ENCODE data around the gene CHM.
"Not testable (repeated sequence)": the region's sequence is repeated elsewhere in the genome, so short reads cannot be mapped to it uniquely, and the experiment has no call there.

The CHM gene

DNA sequence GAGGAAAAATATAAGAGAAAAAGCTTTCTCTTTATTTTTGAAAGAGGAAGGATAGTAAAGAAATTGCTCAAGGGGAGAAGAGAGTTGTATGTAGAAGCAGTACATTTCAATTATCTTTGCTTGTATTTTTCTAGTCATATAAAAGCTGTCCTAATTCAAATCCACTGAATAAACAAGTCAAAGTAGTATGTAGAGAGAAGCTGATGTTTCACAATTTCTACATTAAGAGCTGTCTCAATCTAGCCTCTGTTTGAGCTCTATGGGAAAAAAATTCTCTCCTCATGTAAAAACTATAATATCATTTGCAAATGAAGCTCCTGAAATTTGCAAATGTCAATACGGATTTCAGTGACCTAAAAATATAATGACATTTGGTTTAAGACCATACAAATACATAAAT is 52.6 kb downstream of the CHM start:
- DNase-seq = no peak

DNA sequence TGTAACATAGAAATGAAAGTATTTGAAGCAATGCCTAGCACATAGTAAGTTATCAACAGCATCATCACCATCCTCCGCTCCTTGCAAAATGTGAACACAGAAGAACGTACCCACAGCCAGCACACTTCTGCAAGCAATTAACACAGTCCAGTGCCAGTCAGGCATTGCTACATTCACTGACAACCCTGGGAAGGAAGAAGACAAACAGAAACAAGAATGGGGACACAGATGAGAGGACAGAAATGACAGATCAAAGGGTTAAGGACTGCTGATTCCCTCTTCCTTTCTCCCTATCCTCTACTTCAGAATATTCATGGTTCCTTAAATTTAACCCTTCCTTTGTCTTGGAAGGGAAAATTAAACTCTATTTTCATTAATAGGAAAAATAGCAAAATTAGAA is 53.1 kb downstream of the CHM start:
- peak in 1 of 3 experiments; percentile 35 for DNase-seq

DNA sequence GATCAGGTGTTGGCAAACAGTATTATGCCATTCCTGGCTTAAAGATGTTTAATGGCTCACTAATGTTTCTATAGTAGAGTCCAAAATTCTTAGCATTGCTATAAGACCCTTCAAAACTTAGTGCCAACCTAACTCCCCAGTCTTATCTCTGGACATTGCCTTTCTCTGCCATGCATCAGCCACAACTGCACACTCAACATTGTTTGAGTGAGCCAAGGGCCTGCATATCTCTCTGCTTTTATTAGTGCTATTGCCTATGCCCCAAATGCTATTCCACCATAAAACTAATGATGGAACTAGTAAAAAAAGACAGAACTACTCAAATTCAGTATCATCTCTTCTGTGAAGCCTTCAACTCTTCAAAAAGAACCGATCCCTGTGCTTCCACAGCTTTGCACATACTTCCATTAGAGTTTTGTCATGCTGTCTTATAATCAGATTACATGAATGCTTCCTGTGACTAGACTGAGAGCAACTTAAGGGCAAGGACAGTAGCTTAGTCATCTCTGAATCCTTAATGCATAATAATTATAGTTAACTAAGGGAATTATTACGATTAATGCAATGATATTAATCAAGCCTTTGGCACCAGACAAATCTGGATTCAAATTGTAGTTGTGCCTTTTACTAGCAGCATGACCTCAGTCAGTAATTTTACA is 53.7 kb downstream of the CHM start:
- DNase-seq = no peak

DNA sequence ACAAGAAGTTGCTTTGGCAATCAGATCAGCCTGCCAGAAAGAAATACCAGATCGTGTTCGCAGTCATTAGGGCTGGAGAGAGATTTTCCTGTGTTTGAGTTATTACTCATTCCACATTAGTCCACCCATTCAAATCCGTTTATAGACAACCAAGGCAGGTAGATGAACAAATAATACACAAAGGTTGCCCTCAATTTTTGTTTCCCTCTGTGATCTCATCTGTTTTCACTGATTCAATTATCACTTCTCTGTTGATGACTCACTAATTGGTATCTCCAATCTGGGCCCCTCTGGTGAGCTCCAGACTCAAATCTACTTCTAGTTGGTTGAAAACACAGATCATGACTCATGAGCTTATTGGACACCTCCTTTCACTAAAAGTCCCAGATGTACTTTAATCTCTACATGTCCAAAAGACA is 54.5 kb downstream of the CHM start:
- peak in 2 of 3 experiments; percentile 40 to 64 for DNase-seq

DNA sequence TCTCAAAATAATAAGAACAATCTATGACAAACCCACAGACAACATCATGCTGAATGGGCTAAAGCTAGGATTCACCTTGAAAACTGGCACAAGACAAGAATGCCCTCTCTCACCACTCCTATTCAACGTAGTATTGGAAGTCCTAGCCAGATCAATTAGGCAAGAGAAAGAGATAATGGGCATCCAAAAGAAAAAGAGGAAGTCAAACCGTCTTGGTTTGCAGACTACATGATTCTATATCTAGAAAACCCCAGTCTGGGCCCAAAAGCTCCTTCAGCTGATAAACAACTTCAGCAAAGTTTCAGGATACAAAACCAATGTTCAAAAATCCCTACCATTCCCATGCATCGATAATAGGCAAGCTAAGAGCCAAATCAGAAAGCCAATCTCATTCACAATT is 59.0 kb downstream of the CHM start:
- DNase-seq = no peak

DNA sequence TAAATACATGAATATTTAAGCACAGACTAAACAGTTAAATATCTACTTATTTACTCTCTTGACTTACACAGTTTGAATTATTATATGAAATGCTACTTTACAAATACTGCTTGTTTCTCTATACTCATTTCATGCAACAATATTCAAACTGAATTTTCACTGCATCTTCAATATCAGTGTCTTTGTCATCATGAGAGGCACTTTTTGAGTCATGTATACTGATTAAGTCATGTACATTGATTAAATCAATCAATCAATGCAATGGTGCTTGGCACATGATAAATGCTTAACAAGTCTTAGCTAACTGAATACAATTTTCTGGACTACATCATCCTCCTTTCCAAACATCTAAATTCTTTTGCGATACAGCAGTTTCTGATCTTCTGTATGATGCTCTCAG is 67.1 kb downstream of the CHM start:
- DNase-seq = no peak

DNA sequence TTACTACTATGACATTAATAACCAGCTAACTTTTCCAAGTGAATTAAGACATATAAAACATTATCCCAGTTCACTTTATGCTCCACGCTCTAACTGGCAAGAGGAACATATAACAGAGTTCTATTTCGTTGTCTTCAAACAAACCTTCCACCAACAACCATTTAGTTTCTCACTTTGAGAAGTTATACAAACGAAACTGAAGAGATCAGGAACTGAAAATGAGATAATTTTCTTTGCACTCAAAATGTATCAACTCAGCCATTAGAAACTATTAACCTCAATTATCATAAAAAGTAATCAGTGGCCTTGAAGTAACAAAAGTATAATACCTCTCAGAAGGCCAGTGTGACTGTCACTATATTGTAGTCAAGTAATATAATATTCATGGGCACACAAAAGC is 70.1 kb downstream of the CHM start:
- DNase-seq = no peak

DNA sequence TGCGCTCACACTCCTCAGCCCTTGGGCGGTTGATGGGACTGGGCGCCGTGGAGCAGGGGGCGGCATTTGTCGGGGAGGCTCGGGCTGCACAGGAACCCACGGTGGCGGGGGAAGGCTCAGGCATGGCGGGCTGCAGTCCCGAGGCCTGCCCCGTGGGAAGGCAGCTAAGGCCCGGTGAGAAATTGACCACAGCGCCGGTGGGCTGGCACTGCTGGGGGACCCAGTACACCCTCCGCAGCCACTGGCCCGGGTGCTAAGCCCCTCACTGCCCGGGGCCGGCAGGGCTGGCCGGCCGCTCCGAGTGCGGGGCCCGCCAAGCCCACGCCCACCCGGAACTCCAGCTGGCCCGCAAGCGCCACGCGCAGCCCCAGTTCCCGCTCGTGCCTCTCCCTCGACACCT is 75.0 kb downstream of the CHM start:
- not testable (repeated sequence) for DNase-seq

DNA sequence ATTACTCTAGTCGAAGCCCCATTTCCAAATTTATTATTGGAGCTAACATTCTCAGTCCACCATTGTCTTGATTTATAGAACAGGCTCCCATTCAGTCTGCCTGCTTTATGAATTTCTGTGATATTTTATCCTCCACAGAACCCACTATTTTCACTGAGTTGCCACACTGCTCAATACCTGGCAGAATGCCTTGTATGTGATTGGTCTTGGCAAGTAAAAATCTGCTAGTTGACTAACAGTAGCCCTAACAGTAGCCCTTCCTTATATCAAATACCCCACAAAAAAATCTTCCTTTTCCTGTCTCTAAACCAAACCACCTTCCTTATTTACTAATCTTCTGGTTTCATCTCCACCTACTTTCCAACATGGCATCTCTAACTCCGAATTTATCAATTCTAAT is 82.6 kb downstream of the CHM start:
- DNase-seq = no peak

DNA sequence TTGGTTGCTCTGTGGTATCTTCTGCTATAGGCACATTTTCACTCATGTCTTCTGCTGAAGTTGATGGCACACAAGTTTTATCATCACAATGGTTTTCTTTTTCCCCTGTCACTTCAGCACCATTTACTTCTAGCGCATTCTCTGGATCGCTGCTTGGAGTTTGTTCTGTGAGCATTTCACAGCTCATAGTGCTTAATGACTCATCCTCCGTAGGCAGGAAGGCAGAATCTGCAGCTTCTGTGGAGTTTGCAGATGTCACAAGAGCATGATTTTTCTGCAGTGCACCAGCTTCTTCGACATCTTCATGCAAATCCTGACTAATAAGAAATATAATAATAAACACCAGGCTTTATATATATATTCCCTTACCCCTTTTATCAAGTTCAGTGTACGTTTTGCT is 83.6 kb downstream of the CHM start:
- no peak for DNase-seq

DNA sequence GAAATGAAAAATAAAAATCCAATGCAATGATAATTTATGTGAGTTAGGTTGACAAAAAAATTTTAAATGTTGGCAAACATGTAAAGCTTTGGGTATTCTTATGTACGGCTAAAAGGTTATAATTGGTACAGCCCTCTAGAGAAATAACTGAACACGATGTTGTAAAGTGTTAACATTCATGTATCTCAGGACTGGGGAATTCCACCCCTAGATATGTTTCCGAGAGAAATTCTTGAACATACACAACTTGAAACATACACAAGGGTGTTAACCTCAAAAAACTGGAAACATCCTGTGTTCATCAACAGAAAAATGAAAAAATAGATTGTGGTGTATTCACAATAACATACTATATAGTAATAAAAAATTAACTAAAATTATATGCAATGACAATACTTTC is 91.8 kb downstream of the CHM start:
- DNase-seq = no peak

DNA sequence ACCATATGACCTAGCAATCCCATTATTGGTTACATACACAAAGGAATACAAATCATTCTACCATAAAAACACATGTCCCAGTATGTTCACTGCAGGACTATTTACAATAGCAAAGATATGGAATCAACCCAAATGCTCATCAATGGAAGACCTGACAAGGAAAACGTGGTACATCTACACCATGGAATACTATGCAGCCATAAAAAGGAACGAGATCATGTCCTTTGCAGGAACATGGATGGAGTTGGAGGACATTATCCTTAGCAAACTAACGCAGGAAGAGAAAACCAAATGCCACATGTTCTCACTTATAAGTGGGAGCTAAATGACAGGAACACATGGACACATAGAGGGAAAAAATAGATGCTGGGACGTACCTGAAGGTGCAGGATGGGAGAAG is 102.6 kb downstream of the CHM start:
- not testable (repeated sequence) for DNase-seq

DNA sequence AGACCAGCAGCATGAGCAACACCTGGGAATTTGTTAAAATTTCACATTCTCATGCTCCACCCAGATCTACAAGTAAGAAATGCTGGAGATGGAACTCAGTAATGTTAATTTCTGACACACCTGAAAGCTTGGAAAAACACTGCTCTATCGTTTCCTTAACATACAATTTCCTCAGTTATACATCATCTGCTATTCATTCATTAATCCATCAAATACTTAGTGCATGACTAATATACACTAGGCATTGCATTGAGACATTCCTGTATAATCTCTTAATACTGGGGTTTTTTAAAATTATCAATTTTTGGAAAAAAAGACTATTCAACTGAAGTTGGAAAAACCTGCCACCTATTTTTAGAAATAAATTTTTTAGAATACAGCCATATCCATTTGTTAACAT is 106.1 kb downstream of the CHM start:
- no peak for DNase-seq

DNA sequence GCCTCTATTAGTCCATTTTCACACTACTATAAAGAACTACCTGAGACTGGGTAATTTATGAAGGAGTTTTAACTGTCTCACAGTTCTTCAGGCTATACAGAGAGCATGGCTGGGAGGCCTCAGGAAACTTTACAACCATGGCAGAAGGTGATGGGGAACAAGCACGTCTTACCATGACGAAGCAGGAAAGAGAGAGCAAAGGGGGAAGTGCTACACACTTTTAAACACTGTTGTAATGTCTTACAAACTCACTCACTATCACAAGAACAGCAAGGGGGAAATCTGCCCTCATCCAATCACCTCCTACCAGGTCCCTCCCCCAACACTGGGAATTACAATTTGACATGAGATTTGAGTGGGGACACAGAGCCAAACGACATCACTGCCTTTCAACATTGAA is 107.4 kb downstream of the CHM start:
- DNase-seq = not testable (repeated sequence)

DNA sequence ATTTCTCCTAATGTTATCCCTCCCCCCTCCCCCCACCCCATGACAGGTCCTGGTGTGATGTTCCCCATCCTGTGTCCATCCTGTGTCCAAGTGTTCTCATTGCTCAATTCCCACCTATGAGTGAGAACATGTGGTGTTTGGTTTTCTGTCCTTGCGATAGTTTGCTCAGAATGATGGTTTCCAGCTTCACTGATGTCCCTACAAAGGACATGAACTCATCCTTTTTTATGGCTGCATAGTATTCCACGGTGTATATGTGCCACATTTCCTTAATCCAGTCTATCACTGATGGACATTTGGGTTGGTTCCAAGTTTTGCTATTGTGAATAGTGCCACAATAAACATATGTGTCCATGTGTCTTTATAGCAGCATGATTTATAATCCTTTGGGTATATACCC is 113.0 kb downstream of the CHM start:
- not testable (repeated sequence) for DNase-seq

DNA sequence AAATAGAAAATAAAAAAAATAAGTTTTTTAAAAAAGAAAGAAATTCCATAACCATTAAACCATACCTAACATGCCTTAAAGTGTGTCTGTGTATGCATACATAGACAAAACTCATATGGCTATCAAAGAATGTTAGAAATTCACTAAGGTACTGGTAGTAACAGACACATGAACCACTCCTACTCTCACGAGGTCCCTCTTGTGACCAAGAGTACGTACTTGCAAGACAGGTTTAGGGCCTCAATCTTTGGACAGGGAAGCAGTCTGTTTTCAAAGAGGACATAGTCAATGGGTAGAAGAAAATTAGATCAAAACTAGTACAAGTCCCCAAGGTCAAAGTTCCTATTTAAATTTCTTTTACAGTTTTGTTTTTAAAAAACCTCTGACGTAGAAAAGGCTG is 117.3 kb downstream of the CHM start:
- no peak for DNase-seq

DNA sequence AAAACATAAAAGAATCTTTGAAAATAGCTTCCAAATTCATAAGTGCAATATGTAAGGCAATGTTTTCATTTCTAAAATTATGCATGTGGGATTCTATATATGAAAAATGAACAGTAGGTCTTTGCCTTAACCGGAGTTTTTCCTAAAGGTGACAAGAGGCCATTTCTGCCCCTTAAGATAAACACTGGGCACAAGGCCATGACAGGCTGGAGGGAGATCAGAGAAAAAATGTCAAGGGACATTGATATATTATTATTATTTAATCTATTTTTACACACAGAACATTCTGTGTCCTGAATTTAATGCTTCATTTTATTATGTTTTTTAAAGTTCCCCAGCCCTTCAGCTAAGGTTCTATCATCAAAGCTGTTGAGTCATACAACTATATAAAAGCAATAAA is 118.8 kb downstream of the CHM start:
- no peak for DNase-seq

DNA sequence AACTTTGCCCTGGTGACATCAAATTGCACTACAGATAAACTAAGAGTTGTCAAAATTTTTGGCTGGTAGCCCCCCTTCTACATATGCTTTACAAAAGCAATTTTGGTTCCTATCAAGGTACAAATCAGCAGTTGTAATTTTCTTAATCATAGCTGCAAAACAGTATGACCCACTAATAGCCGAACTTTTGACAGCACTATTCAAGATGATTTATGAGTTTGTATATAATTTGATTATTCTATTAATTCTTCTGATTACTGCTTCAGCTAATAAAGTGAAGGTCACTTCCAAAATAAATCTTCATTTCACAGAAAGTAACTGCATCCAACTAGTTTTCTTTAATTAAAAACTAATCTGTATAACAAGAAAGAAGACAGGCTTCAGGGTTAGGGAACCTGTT is 119.6 kb downstream of the CHM start:
- peak in 1 of 3 experiments; percentile 60 for DNase-seq

DNA sequence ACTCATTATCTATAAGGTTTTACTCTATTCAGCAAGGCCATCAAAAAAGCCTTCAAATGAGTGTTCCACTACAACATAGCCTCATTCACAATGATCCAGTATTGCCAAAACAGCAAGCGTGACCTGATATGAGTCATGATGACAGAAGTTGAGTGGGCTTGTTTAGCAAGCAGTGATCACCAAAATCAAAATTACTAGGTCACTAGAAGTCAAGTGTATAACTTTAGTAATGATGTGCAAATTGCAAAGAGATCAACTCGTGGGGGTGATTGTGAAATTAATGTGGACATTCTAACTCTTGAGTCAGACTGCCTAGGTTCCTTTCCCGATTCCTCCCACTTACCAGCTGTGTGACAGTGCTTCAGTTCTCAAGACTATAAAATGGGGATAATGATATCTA is 124.5 kb downstream of the CHM start:
- DNase-seq = no peak

DNA sequence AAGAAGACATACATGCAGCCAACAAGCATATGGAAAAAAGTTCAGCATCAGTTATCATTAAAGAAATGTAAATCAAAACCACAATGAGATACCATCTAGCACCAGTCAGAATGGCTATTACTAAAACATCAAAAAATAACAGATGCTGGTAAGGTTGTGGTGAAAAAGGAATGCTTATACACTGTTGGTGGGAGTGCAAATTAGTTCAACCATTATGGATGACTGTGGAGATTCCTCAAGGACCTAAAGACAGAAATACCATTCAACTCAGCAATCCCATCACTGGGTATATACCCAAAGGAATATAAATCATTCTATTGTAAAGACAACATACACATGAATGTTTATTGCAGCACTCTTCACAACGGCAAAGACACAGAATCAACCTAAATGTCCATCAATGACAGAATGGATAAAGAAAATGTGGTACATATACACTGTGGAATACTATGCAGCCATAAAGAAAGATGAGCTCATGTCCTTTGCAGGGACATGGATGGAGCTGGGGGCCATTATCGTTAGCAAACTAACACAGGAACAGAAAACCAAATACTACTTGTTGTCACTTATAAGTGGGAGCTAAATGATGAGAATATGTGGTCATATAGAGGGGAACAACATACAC is 130.6 kb downstream of the CHM start:
- not testable (repeated sequence) for DNase-seq

DNA sequence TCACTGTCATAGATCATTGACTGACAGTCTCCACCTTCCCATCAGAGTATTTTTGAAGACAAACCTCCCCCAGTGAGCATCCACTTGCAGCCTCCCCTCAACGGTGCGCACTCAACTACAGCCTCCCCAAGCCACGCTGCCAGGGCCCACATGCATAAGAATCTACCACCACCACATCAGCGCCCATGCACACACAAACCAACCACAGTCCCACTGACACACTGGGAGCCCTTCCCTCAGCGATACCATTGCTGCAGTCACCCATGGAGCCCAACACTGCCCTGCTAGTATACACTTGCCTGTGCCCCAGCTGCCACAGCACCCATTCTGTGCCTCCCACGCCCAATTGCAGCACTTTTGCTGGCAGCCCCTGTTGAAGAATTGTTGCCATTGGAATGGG is 132.9 kb downstream of the CHM start:
- no peak for DNase-seq

DNA sequence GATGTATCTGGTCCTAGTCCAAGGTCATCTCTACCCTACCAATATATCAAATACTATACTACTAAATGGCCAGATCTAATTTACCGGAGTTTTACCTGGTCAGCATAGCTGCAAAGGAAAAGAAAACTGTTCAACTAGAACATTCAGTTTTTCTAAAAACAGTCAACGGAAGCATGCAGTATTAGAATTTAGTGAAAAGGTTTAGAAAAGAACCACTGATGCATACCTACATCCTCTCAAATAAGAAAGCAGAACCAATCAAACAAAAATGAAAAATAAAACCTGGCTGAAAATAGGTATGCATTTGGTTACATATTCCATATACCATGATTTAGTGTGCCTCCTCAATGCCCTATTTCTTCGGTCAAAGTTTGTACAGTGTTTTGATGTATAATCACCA is 140.0 kb downstream of the CHM start:
- no peak for DNase-seq

DNA sequence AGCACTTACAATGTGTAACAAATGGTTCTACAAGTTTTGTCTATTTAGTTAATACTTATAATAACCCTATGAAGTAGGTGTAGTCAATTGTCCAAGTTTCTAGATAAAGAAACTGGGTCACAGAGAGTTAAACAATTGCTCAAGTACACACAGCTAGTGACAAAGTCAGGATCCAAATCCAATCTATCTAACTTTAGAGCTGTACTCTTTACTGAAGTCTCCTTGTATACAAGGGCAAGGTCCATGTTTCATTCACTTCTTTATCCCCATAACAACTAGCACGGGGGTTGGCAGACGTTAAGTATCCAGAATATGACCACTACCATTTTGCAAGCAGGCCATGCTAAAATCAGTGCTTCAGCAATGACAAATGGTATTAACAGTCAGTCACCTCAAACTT is 141.0 kb downstream of the CHM start:
- DNase-seq = no peak

DNA sequence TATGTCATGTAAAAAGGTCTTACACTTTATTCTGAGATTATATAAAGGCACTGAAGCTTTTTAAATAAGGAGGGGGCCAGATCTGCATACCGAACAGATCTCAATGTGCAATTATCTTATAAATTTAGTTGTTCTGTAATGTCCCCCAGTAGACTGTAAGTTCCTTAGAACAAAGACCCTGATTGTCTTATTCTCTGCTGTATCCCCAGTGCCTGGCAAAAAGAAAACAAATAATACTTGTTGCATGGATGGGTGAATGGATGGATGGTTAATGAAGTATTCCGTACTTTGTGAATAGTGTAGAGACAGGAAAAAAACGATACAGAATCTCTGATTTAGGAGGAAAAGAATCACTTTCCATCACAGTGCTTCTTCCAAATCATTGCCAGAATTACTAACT is 141.5 kb downstream of the CHM start:
- DNase-seq = no peak

Data from NCI-H1417 (cell line).